Endothelial cell of umbilical vein (primary cell): ENCODE results near the gene LHX6. TPM values are rescaled to one million over a fixed set of nuclear protein-coding genes. Genes with fewer than 3 reads are reported as not detected.

Source experiments
- BruUV-seq: library from RNA; stranded (reverse); fragments of 400-500 nt; replicated peaks from 2 replicates; lab custom pipeline; 2021; lab: Mats Ljungman, UMichigan
- CTCF ChIA-PET: fragments of 300-600, 350-600 bp; sonication (Branson Sonifier 250); formaldehyde crosslinking; loops from one replicate; lab custom pipeline; 2021; ENCODE audit warnings: antibody characterized with exemption, inconsistent platforms; lab: Charles Lee
- POLR2A ChIA-PET: fragments of 300-600, 350-600 bp; sonication (Branson Sonifier 250); formaldehyde crosslinking; loops from one replicate; lab custom pipeline; 2021; ENCODE audit warnings: antibody characterized with exemption, inconsistent platforms; lab: Charles Lee
- DNase-seq: peaks from one replicate; pipeline ENCODE4 v3.0.0-alpha.2; 2011; ENCODE audit warnings: low read depth, low spot score
- FAIRE-seq: peaks from 2 replicates; lab custom pipeline; 2011; peaks lifted over from hg19 to GRCh38; lab: Jason Lieb, UNC
- H2AFZ ChIP-seq: 2 replicates; pipeline ENCODE4 v1.6.0; 2012; ENCODE audit warnings: low read depth, low read length, control low read depth, inconsistent platforms
- H3K27ac ChIP-seq: 2 replicates; pipeline ENCODE4 v1.5.1; 2011; ENCODE audit warnings: low read depth, mild to moderate bottlenecking, control low read depth, low read length, moderate library complexity; ENCODE audit not compliant: insufficient read depth
- H3K27me3 ChIP-seq, 2 experiments: 2 replicates each; pipeline versions ENCODE4 v1.6.0 to v1.6.1; 2011; ENCODE audit warnings: low read length in 2 of 2, mixed read lengths in 1 of 2; ENCODE audit not compliant: control insufficient read depth in 2 of 2, insufficient read depth in 2 of 2
- H3K36me3 ChIP-seq, 2 experiments: 2 replicates in 1 of 2; 3 replicates in 1 of 2; pipeline ENCODE4 v1.5.1; 2011; ENCODE audit warnings: low read length in 2 of 2, mild to moderate bottlenecking in 1 of 2, moderate library complexity in 1 of 2; ENCODE audit not compliant: control insufficient read depth in 2 of 2, insufficient read depth in 2 of 2; ENCODE audit errors: extremely low read depth in 1 of 2
- H3K4me1 ChIP-seq: 3 replicates; pipeline ENCODE4 v1.5.1; 2011; ENCODE audit warnings: mild to moderate bottlenecking, low read length; ENCODE audit not compliant: control insufficient read depth, insufficient read depth; ENCODE audit errors: extremely low read depth
- H3K4me2 ChIP-seq: 2 replicates; pipeline ENCODE4 v1.6.1; 2011; ENCODE audit warnings: low read length, control low read depth, mixed read lengths; ENCODE audit not compliant: insufficient read depth
- H3K4me3 ChIP-seq, 3 experiments: fragments of 200-600 bp in 1 of 3; sonication (generic), shearing (Covaris generic) in 1 of 3; replicated peaks in 1 of 3; 2 replicates each; pipeline ENCODE4 v1.5.1; 2011 to 2016; ENCODE audit warnings: control low read depth in 3 of 3, low read length in 3 of 3, mild to moderate bottlenecking in 2 of 3, inconsistent platforms in 1 of 3, low read depth in 1 of 3, moderate library complexity in 1 of 3; ENCODE audit not compliant: insufficient read depth in 1 of 3
- H3K79me2 ChIP-seq: 2 replicates; pipeline ENCODE4 v1.6.0; 2012; ENCODE audit warnings: low read length, inconsistent platforms; ENCODE audit not compliant: control insufficient read depth, insufficient read depth
- H3K9ac ChIP-seq: replicated peaks from 2 replicates; pipeline ENCODE3; 2011; ENCODE audit warnings: low read length, control low read depth; ENCODE audit not compliant: insufficient read depth; ENCODE audit errors: extremely low read depth
- H3K9me1 ChIP-seq: replicated peaks from 3 replicates; pipeline ENCODE4 v1.6.0; 2011; ENCODE audit warnings: mild to moderate bottlenecking, low read length; ENCODE audit not compliant: control insufficient read depth, insufficient read depth; ENCODE audit errors: extremely low read depth
- H3K9me3 ChIP-seq: replicated peaks from 2 replicates; pipeline ENCODE4 v1.5.1; 2012; ENCODE audit warnings: low read length, inconsistent platforms; ENCODE audit not compliant: control insufficient read depth, insufficient read depth
- H4K20me1 ChIP-seq: replicated peaks from 2 replicates; pipeline ENCODE3; 2011; ENCODE audit warnings: mild to moderate bottlenecking, low read length; ENCODE audit not compliant: control insufficient read depth, insufficient read depth; ENCODE audit errors: extremely low read depth
- EZH2 ChIP-seq: IDR thresholded peaks from 2 replicates; pipeline ENCODE4 v1.6.1; 2012; ENCODE audit warnings: borderline replicate concordance, low read depth, mild to moderate bottlenecking, moderate library complexity, low read length, inconsistent platforms; ENCODE audit not compliant: severe bottlenecking
- FOS ChIP-seq: IDR thresholded peaks from 2 replicates; pipeline ENCODE4 v1.6.1; 2011; ENCODE audit warnings: mild to moderate bottlenecking, low read length, moderate library complexity, borderline replicate concordance; ENCODE audit not compliant: insufficient read depth
- GATA2 ChIP-seq: IDR thresholded peaks from 2 replicates; pipeline ENCODE4 v1.7.0; 2011; ENCODE audit warnings: low read depth, mild to moderate bottlenecking, moderate library complexity, mixed read lengths, low read length; ENCODE audit not compliant: insufficient read length, insufficient read depth
- JUN ChIP-seq: IDR thresholded peaks from 2 replicates; pipeline ENCODE4 v1.6.1; 2011; ENCODE audit warnings: borderline replicate concordance, low read depth; ENCODE audit not compliant: insufficient read length, insufficient read depth
- MYC ChIP-seq: IDR thresholded peaks from one replicate; pipeline ENCODE4 v1.6.1; 2011; ENCODE audit warnings: mild to moderate bottlenecking, low read depth, low read length
- POLR2A ChIP-seq: IDR thresholded peaks from 2 replicates; pipeline ENCODE4 v1.6.1; 2012; ENCODE audit warnings: low read depth, mild to moderate bottlenecking, control low read depth, low read length
- POLR2AphosphoS5 ChIP-seq: IDR thresholded peaks from 2 replicates; pipeline ENCODE4 v1.6.1; 2012; ENCODE audit warnings: low read depth, mild to moderate bottlenecking, control low read depth, low read length, moderate library complexity; ENCODE audit not compliant: insufficient read depth
- dilution Hi-C: fragments of 300-500 bp; cut with MboI; formaldehyde crosslinking; loops from one replicate; pipeline ENCODE4 v1.15.0; 2019; ENCODE audit warnings: low sequenced_read_pairs; ENCODE audit not compliant: extremely low pct_ligation_motif_present
- intact Hi-C: fragments of 100-400 bp; cut with micrococcal nuclease; formaldehyde crosslinking; loops from one replicate; pipeline ENCODE4 v1.10.0; 2022
- polyA plus RNA-seq, 4 experiments: library from polyadenylated mRNA; depleted of rRNA in 3 of 4; stranded (reverse) in 3 of 4; unstranded in 1 of 4; fragments of >200 nt; gene quantifications; 2 replicates each; pipeline versions ENCODE4 v1.2.1 to v1.2.3, GENCODE V29; 2011 to 2012; ENCODE audit warnings: missing spikeins in 1 of 4
- total RNA-seq: library from RNA; stranded (reverse); gene quantifications from 2 replicates; pipeline ENCODE4 v1.2.3, GENCODE V29; 2021
- TF ChIP-seq, protein P1 (sequence below), 2 donors: IDR thresholded peaks; 1 replicate in 1 of 2; 2 replicates in 1 of 2; pipeline ENCODE4 v1.5.1; 2011; ENCODE audit warnings: low read length in 2 of 2, mild to moderate bottlenecking in 2 of 2, moderate library complexity in 2 of 2, control low read depth in 1 of 2, inconsistent platforms in 1 of 2, low read depth in 1 of 2; ENCODE audit not compliant: insufficient read depth in 1 of 2; ENCODE audit errors: extremely low read depth in 1 of 2
- TF ChIP-seq, protein P2 (sequence below): IDR thresholded peaks from 2 replicates; pipeline ENCODE4 v1.6.1; 2011; ENCODE audit not compliant: insufficient read depth, insufficient read length

The LHX6 gene
- total and polyA plus RNA-seq, 2 donors (not counting 3 experiments of a cell fraction or from before 2014, with no cell fraction given), result 2.4 to 18.4 TPM

DNA sequence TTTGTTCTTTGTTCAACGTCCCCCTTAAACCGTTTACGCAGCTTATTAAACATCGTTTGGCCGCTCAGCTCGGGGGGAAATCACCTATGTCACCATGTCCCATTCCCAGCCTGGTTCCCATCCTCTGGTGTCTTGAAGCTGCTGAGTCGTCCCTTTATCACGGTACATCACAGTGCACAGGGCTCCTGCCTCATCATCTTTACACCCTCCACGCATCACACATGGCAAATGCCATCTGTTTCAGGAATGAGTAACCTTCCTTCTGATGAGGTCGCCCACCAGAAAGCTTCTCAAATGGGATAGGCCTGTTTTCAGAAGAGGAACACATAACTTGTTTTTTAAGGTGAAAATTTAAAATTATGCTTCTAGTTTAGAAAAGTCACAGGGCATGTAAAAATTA, 7.9 kb upstream of the LHX6 start:
- CTCF ChIA-PET, result interaction anchor here (1.1 to 1.4 kb wide), 2 partner anchors 92 to 108 kb away, joined by 3 read pairs; no protein-coding TSS in a partner anchor
- Histone ChIP-seq H3K4me2 (no peak overlapping the region), H3K27me3 (no peaks in the 10 kb centered on the region), H4K20me1 (no peaks in the 10 kb centered on the region), H3K9me3 (no peaks in the 10 kb centered on the region), H3K36me3 (peaks cover 2 to 6% of the 10 kb centered on the region in 2 experiments), H3K27ac (no peak overlapping the region), H3K9me1 (no peaks in the 10 kb centered on the region), H3K4me1 (no peaks in the 10 kb centered on the region), H3K9ac (no peak overlapping the region), H3K79me2 (no peaks in the 10 kb centered on the region), H3K4me3 (no peak overlapping the region), H2AFZ (no peak overlapping the region)
- intact Hi-C loops, result no loop called here
- dilution Hi-C loops, result no loop called here
- FAIRE-seq (no peak), DNase-seq (no peak)
- POLR2A ChIA-PET, result no interaction called here
- BruUV-seq, result no TSS peak
- TF ChIP-seq POLR2A (no peak), MYC (no peak), FOS (no peak)
- TF ChIP-seq, protein P1, sequence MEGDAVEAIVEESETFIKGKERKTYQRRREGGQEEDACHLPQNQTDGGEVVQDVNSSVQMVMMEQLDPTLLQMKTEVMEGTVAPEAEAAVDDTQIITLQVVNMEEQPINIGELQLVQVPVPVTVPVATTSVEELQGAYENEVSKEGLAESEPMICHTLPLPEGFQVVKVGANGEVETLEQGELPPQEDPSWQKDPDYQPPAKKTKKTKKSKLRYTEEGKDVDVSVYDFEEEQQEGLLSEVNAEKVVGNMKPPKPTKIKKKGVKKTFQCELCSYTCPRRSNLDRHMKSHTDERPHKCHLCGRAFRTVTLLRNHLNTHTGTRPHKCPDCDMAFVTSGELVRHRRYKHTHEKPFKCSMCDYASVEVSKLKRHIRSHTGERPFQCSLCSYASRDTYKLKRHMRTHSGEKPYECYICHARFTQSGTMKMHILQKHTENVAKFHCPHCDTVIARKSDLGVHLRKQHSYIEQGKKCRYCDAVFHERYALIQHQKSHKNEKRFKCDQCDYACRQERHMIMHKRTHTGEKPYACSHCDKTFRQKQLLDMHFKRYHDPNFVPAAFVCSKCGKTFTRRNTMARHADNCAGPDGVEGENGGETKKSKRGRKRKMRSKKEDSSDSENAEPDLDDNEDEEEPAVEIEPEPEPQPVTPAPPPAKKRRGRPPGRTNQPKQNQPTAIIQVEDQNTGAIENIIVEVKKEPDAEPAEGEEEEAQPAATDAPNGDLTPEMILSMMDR (IDR thresholded peaks at IDR 0.05; ENCODE audit: extremely low read depth in 1 of 2, insufficient read depth in 1 of 2, low read depth in 1 of 2, low read length in 2 of 2), result no peak

DNA sequence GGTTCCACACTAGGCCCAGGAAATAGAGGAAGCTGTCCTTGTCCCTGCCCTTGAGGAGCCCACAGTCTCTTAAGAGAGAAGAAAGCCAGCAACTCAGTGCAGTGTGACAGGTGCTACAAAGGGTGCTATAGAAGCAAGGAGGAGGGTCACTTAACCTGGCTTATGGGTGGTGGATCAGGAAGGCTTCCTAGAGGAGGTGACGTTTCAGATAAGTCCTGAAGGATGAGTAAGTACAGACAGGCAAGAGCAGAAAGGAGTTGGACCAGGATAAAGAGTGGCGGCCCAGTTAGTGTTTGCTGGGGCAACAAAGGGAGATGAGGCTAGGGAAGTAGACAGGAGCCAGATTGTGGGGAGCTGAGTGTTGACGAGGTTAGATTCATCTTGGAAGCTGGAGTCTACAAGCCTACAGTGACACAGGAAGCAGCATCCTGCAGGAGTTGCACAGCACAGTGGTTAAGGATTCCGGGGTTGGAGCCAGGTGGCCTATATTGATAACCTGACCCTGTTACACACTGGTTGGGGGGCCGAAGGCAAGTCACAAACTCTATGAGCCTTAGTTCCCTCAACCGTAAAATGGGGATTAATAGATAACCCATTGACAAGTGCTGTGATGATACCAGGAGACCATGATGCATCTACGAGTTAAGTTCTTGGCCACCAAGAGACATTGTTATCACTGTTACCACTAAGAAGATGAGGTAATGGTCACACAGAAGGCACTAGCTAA, 5.4 kb upstream of the LHX6 start:
- POLR2A ChIA-PET, result no interaction called here
- H3K4me2 ChIP-seq, result no peak overlapping the region
- no peaks in the 10 kb centered on the region for H3K9me1 ChIP-seq
- no peak overlapping the region for H3K9ac ChIP-seq
- no peak overlapping the region for H3K4me3 ChIP-seq
- H3K79me2 ChIP-seq, result no peaks in the 10 kb centered on the region
- H3K36me3 ChIP-seq, result no peaks in the 10 kb centered on the region
- no peaks in the 10 kb centered on the region for H3K4me1 ChIP-seq
- no peak for FAIRE-seq
- BruUV-seq, result no TSS peak
- DNase-seq, result no peak
- TF ChIP-seq EZH2, result no peak
- no peak for TF ChIP-seq POLR2A
- no peak for TF ChIP-seq POLR2AphosphoS5
- TF ChIP-seq, protein P2, sequence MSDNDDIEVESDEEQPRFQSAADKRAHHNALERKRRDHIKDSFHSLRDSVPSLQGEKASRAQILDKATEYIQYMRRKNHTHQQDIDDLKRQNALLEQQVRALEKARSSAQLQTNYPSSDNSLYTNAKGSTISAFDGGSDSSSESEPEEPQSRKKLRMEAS, result no peak
- TF ChIP-seq MYC, result no peak
- no peak for TF ChIP-seq JUN
- TF ChIP-seq, protein P1 (IDR thresholded peaks at IDR 0.05; ENCODE audit: extremely low read depth in 1 of 2, insufficient read depth in 1 of 2, low read depth in 1 of 2, low read length in 2 of 2), result no peak
- TF ChIP-seq GATA2, result no peak
- H3K27me3 ChIP-seq, result peaks cover 20 to 23% of the 10 kb centered on the region in 2 experiments
- no peaks in the 10 kb centered on the region for H3K9me3 ChIP-seq
- CTCF ChIA-PET, result interaction anchor here (1.5 kb wide), 1 partner anchor 116 kb away, joined by 4 read pairs; no protein-coding TSS in a partner anchor
- no peaks in the 10 kb centered on the region for H4K20me1 ChIP-seq
- intact Hi-C loops, result no loop called here
- dilution Hi-C loops, result no loop called here
- no peak overlapping the region for H3K27ac ChIP-seq
- no peak overlapping the region for H2AFZ ChIP-seq
